ENCODE results near the gene PGAP2.
"Not testable (repeated sequence)": the region's sequence is repeated elsewhere in the genome, so short reads cannot be mapped to it uniquely, and the experiment has no call there.

Gene PGAP2

GRCh38 chr11:3807909-3808860 is at the start of gene PGAP2:
Gene PGAP2 (plus strand): TSS chr11:3808560. CDS start chr11:3811260, 2,700 bp downstream.
- DNase-seq = peak; percentile 68 to 76

- no peak for DNase-seq
These were observed 44.1 kb upstream of the PGAP2 start for GRCh38 chr11:3764266-3764665.

GRCh38 chr11:3766836-3767235 is 41.5 kb upstream of the PGAP2 start:
- DNase-seq = not testable (repeated sequence)

GRCh38 chr11:3767536-3767935 is 40.8 kb upstream of the PGAP2 start:
- no peak for DNase-seq

- no peak for DNase-seq
These were observed 35.2 kb upstream of the PGAP2 start for GRCh38 chr11:3773180-3773579.

- no peak for DNase-seq
These were observed 32.5 kb upstream of the PGAP2 start for GRCh38 chr11:3775736-3776406.

GRCh38 chr11:3781423-3781822 is 26.9 kb upstream of the PGAP2 start:
- DNase-seq = no peak

- no peak for DNase-seq
These were observed 25.4 kb upstream of the PGAP2 start for GRCh38 chr11:3782963-3783362.

- no peak for DNase-seq
These were observed 24.7 kb upstream of the PGAP2 start for GRCh38 chr11:3783611-3784010.

- DNase-seq = no peak
These were observed 21.5 kb upstream of the PGAP2 start for GRCh38 chr11:3786781-3787428.

- DNase-seq = not testable (repeated sequence)
These were observed 14.0 kb upstream of the PGAP2 start for GRCh38 chr11:3794387-3794786.

- no peak for DNase-seq
These were observed 13.0 kb upstream of the PGAP2 start for GRCh38 chr11:3795131-3796001.

- DNase-seq = no peak
These were observed 12.4 kb upstream of the PGAP2 start for GRCh38 chr11:3796002-3796311.

GRCh38 chr11:3796346-3796745 is 12.0 kb upstream of the PGAP2 start:
- no peak for DNase-seq

GRCh38 chr11:3796801-3797328 is 11.5 kb upstream of the PGAP2 start:
- peak in 1 of 2 experiments; percentile 52 for DNase-seq

- peak; percentile 98 to 99 for DNase-seq
These were observed 10.8 kb upstream of the PGAP2 start, which contains the start of gene NUP98 for GRCh38 chr11:3797329-3798090. Gene NUP98 (minus strand): TSS chr11:3797554. CDS start chr11:3782117, 15,437 bp downstream.

- no peak for DNase-seq
These were observed 9.2 kb upstream of the PGAP2 start for GRCh38 chr11:3799143-3799542.

- no peak for DNase-seq
These were observed 8.5 kb upstream of the PGAP2 start for GRCh38 chr11:3799873-3800272.

GRCh38 chr11:3802011-3802790 is 6.2 kb upstream of the PGAP2 start:
- no peak for DNase-seq

GRCh38 chr11:3803726-3804495 is 4.4 kb upstream of the PGAP2 start:
- DNase-seq = no peak
